Astrocyte (in vitro differentiated cells and primary cell): ENCODE results near the gene MYOCD.

Source experiments
- CTCF ChIP-seq: IDR thresholded peaks from 2 replicates; pipeline ENCODE4 v1.5.1; 2011; ENCODE audit warnings: low read depth, mild to moderate bottlenecking, inconsistent platforms, low read length, moderate library complexity; ENCODE audit not compliant: insufficient read depth
- EZH2 ChIP-seq: IDR thresholded peaks from 2 replicates; pipeline ENCODE4 v1.6.1; 2012; ENCODE audit warnings: mild to moderate bottlenecking, low read length, inconsistent platforms; ENCODE audit not compliant: insufficient read depth

DNA sequence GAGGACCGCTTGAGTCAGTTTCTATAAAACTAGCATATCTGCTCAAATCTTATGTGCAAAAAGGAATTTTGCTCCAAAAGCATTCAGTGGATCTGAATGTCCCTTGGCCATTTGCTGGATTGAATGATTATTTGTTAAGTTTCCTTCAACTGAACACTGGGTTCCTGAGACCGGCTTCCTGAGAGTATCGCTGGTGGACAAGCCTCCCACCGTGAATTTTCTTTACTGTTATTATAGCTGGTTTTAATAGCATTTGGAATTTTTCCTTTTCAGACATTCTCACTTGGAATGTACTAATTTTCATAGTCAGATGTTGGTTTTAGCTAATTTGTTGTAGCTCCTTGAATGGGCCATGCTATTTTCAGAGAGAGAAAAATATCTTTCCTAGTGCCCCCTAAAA is 9.8 kb upstream of the MYOCD start:
- no peak for TF ChIP-seq CTCF
- no peak for TF ChIP-seq EZH2
